HuH-7 (cell line): Measurements from ENCODE around the gene BANF1.
A peak's percentile ranks its signal among the peaks of the same experiment; 100 is the strongest.
"Not testable (repeated sequence)": the region's sequence is repeated elsewhere in the genome, so short reads cannot be mapped to it uniquely, and the experiment has no call there.

Experiments used
- DNase-seq: peaks from one replicate; pipeline ENCODE4 v3.0.0; 2011; ENCODE audit warnings: low spot score

Gene BANF1

GRCh38 chr11:66011239-66011784 is 9.0 kb downstream of the BANF1 start:
- no peak for DNase-seq

GRCh38 chr11:66011785-66012303 is 9.5 kb downstream of the BANF1 start, which contains the start of gene CST6:
TSS of gene CST6 (plus strand) at chr11:66012008. CDS start at chr11:66012045, 37 bp downstream.
- no peak for DNase-seq

- no peak for DNase-seq
Measured at GRCh38 chr11:66012371-66012945, 10.2 kb downstream of the BANF1 start.

DNA sequence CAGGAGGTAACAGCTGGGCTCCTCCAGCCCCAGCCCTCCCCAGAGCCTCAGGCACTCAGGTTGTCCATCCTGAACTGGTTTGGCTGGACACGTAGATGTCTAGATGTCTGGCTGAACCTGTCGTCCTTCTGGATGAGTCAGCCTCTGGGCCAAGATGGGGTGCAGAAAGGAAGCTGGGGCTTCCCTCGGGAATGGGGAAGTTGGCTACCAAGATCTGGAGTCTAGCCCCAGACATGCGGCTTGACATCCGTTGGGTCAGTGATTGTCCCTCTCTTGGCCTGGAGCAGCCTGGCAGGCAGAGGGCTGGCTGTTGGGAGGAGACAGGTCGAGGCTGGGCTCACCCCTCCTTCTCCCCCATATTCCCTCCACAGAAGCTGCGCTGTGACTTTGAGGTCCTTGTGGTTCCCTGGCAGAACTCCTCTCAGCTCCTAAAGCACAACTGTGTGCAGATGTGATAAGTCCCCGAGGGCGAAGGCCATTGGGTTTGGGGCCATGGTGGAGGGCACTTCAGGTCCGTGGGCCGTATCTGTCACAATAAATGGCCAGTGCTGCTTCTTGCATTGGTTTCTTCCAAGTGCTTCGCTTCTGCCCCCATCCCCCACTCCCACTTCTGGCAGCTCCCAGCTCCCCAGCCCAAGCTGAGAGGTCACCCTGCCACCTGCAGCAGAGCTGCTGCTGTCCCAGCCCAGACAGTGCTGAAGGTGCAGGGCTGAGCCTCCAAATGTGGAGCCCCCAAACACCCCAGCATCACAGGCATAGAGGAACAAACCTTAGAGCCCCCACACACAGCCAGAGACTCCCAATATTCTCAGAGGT is 10.9 kb downstream of the BANF1 start:
- DNase-seq, result no peak

DNA sequence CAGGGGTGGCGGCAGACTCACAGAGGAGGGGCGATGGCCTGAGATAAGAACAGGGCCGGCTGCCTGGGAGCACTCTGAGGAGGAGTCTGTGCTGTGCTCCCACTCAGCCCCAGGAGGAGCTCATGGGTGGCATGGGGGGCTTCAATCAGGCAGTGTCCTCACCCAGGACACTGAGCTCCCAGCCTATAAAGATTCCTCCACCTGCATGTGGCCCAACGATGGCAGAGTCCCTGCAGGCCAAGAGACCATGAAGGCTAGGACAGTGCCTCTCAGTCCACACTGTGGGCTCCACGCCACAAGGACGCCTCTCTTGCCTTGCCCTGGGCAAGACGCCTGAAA is 11.4 kb downstream of the BANF1 start:
- no peak for DNase-seq

DNA sequence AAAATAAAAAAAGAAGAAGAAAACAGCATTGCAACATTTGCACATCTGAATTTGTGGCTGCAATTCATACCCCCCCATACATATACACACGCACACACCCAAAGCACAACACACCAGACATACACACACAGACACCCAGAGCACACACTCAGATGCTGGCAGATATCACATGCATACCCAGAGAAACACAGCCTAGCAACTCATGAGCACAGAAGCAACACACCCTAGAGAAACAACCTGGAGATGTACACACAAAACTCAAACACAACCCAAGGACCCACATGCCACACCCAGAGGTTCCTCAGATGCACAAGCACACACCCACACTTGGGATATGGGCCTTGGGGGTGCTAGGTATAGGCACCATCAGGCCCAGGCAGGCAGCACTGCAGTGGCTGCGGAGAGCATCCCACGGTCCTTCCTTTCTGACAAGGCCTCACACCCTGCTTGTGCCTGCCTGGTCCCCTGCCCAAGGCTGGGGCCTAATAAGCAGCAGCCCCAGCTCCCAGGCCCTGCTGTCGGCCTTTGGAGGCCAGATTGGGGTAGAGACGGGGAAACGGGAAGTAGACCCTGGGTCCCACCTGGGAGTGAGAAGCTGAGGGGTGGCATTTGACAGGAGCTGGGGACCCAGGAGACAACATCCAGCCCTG is 12.6 kb downstream of the BANF1 start:
- no peak for DNase-seq

DNA sequence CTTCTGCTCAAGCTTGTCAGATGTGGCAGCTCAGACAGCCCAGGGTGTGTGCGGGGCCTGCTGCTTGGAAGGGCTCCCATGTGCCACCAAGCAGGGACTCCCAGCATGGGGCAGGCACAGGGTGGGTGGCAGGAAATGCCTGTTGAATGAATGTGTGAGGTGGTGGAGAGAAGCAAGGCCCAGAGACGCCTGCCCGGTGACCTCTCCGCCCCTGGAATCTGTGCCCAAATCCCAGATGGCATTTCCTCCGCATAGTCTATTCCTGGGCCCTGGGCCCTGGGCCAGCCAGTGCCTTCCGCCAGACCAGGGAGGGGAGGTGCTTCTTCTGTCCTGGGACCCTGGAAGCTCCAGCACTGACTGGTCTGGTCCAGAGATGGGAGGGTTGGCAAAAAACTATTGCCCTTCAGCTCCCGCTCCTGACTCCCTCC is 13.2 kb downstream of the BANF1 start:
- no peak for DNase-seq

DNA sequence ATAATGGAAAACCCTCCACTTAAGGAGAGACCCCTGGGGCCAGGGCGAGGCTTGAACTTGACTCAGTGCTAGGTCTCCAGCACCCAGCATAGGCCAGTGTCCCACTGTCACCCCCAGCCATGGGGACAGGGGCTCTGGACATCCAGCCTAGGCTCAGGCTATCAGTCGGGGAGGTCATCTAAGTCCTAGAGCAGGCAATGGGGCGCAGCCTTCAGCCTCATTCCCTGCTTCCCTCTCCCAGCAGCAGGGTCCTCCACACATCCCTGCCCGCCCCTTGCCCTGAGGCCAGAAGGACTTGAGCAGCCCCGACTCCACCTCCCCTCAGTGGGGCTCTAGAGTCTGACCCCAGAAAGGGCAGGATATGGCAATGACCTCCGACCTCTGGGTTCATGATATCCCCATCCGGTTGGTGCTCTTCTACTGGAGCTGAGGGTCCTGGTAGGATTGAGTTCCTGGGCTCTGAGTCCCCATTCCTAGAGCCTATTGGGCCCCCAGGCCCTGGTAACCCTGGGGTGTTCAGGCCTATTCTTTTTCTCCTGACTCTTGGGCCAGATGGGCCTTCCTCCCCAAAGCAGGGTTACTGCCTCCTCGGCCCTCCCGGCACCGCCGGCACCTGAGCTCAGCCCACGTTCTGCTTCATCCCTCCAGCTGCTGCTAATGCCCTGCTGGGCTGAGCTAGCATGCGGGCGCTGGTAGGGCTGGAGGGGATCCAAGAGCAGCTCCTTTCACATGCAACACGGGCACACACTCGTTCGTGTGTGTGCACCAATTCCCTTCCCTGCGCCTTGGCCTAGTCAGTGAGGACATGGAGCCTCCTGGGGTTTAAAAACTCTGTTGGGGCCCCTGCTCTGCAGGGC is 13.9 kb downstream of the BANF1 start:
- DNase-seq, result no peak

DNA sequence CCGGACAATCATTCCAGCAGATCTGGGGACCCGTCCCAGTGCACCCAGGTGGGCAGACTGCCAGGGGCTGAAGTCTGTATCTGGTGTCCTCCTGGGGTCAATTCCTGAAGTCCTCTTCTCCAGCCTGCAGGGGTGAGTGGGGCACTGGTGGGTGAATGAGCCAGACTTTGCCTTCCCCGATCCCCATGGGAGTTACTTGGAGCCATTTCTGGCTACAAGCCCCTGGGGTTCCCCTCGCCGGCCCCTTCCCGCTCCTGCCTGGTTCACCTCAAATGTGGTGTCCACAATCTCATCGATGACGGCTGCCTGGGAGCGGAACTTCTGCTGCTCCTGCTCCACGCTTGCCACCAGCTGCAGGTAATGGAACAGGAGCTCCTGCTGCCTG is 14.5 kb downstream of the BANF1 start:
- no peak for DNase-seq

DNA sequence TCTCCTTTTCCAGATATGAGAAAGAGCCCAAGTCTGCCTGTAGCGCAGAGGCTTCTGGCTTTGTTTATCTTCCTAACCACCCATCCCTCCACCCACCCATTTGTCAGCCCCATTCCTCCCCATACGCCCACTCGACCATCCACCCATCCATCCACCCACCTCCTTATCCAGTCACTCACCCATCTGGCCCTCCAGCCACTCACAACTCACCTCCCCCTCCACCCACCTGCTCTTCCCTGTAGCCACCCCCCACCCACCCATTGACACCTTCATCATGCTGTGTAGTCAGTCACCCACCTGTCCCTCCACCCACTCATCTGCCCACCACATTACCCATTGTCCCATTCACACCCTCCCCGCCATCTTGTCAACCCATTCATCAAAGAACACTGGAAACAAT is 15.0 kb downstream of the BANF1 start:
- no peak for DNase-seq

DNA sequence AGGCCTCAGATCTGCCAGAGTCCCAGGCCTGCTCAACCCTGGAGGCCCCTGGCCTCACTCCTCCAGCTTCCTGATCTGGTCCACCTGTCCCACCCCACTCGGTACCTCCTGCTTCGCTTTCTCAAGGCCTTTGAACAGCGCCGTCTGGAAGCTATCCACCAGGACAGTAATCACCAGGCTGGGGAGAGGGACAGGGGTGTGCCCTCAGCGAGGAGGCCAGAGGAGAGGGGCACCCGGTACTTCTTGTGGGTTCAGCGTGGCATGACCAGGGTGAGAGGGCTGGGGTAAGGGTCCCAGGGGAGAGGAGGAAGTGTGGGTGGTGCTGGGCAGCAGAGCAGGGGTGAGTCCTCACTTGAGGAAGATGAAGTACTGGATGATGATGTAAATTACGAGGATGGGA is 17.9 kb downstream of the BANF1 start:
- no peak for DNase-seq

DNA sequence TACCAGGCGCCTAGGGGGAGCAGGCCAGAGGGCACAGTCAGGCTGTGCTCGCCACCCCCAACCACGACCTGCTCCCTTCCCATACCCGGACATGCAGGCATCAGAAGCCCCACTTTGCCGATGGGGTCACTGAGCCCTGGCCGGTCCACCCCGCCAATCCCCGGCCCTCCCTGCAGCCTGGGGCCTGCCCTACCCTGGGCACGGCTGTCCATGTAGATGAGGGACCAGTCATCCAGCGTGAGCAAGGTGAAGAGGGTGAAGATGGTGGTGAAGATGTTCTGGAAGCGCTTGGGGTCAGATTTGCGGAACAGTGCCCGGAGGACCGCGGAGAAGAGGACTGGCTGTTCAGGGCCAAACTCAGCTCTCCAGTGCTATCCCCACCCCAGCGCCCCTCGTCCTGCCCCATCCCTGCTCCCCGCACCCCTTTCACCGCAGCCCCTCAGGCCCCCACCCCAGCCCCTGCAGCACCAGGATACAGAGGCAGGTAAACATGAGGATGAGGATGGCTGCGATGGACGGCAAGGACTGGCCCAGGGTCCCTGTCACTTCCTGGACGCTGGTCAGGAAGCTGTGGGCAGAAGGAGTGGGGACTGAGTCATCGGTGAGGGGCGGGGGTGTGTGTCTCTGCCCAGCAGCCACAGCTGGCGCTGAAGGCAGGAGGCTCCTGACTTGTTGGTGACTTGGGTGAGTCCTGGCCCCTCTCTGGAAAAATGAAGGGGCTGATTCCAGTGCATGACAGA is 18.5 kb downstream of the BANF1 start:
- no peak for DNase-seq

GRCh38 chr11:66022401-66023185 is 20.3 kb downstream of the BANF1 start:
- peak; percentile 82 for DNase-seq

DNA sequence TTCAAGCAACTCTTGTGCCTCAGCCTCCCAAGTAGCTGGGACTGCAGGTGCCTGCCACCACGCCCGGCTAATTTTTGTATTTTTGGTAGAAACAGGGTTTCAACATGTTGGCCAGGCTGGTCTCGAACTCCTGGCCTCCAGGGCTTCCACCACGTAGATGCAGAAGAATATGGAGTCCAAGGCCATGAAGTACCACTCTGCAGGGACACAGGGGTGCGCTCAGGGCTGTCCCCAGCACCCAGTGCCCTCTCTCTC is 20.8 kb downstream of the BANF1 start:
- not testable (repeated sequence) for DNase-seq

DNA sequence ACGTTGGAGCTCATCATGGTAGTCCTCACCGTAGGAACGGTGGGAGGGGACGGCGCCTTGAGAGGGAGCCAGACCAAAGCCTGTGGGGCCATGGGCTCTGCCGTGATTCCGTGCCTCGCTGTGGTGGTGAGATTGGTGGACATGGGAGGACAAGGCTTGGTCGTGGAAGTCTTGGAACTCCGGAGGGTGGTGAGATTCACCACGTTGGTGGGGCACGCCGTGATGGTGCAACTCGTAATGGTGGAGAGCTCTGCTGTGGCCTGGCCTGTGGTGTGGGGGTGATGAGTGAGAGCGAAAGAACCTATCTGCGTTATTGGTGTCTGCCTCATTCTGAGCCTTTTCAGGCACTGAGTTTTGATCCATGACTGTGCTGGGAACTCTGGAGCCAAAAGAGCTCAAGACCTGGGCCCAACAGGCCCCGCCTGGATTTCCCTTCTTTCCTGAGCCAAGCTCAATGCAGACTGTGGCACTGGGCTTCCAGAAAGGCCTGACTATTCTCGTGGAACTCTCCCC is 23.8 kb downstream of the BANF1 start, which contains the start of gene CATSPER1:
TSS of gene CATSPER1 (minus strand) at position 463 of the 513 bp plus-strand sequence. CDS start at position 363, 100 bp downstream.
- no peak for DNase-seq

- no peak for DNase-seq
Measured at GRCh38 chr11:66032957-66033735, 30.8 kb downstream of the BANF1 start.

DNA sequence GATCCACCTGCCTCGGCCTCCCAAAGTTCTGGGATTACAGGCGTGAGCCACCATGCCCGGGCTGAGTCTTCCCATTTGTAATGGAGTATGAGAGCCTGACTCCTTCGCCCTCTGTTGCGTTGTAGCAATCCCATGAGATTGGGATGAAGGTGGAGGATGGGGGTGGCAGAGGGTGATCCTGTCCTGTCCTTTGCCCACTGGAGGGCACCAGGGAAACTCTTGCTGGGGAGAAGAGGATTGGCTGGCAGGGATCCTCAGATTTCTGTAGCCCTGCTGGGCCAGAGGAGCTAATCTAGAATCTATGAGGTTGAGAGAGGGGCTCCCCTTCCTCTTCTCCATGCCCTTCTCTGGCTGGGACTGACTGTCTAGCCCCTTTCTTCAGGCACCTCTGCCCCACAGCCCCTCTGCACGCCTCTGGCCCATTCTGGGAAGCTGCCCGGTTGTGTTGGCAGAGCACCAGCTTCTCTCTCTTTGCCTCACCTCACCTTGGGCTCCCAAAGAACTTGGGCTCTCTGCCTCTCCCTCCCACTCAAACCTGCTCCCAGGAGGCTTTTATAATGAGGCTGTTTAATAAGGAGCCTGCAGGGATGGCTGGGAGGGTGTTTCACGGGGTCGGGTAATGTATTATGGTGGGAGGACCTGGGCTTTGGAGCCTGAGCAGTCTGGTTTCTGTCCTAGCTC is 33.5 kb downstream of the BANF1 start:
- no peak for DNase-seq

- no peak for DNase-seq
Measured at GRCh38 chr11:66036334-66036710, 34.0 kb downstream of the BANF1 start.

DNA sequence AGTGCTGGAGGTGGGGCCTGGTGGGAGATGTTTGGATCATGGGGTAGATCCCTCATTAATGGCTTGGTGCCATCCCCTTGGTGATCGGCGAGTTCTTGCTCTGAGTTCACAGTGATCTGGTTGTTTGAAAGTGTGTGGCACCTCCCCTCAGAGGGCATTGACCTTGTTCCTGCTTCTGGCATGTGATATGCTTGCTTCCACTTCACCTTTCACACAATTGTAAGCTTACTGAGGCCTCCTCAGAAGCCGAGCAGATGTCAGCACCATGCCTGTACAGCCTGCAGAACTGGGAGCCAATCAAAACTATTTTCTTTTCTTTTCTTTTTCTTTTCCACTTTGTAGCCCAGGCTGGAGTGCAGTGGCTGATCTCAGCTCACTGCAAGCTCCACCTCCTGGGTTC is 35.0 kb downstream of the BANF1 start:
- DNase-seq, result no peak
